DND-41 (cell line): ENCODE results near the gene DOCK8.

Experiments
- ATAC-seq: fragments of 200-7000 bp; cut with Tn5 transposase; 3 replicates; pipeline ENCODE4 v1.9.1; 2021; ENCODE audit warnings: low read depth; ENCODE audit not compliant: insufficient read depth
- DNase-seq: peaks from one replicate; pipeline ENCODE4 v3.0.0-alpha.2; 2020
- H2AFZ ChIP-seq: 2 replicates; pipeline ENCODE4 v1.6.0; 2012; ENCODE audit warnings: low read depth, low read length
- H3K27ac ChIP-seq: 2 replicates; pipeline ENCODE4 v1.5.1; 2012; ENCODE audit warnings: low read length, inconsistent platforms
- H3K27me3 ChIP-seq: fragments of 200-600 bp; sonication (generic); 2 replicates; pipeline ENCODE4 v1.6.0; 2012; ENCODE audit warnings: low read length, mild to moderate bottlenecking, inconsistent platforms; ENCODE audit not compliant: insufficient read depth, poor library complexity
- H3K36me3 ChIP-seq: 2 replicates; pipeline ENCODE4 v1.5.1; 2012; ENCODE audit warnings: low read length, inconsistent platforms; ENCODE audit not compliant: insufficient read depth
- H3K4me1 ChIP-seq: 2 replicates; pipeline ENCODE4 v1.5.1; 2012; ENCODE audit warnings: mild to moderate bottlenecking, low read length; ENCODE audit not compliant: insufficient read depth
- H3K4me2 ChIP-seq: 2 replicates; pipeline ENCODE4 v1.6.0; 2012; ENCODE audit warnings: mild to moderate bottlenecking, moderate library complexity, low read length, inconsistent platforms; ENCODE audit not compliant: insufficient read depth
- H3K4me3 ChIP-seq, 2 experiments: fragments of 200-600 bp in 1 of 2; shearing (Covaris generic) in 1 of 2; 2 replicates each; pipeline ENCODE4 v1.5.1; 2012 to 2016; ENCODE audit warnings: inconsistent platforms in 2 of 2, low read length in 2 of 2, mild to moderate bottlenecking in 2 of 2, low read depth in 1 of 2, moderate library complexity in 1 of 2
- H3K79me2 ChIP-seq: 2 replicates; pipeline ENCODE4 v1.6.0; 2012; ENCODE audit warnings: low read length, inconsistent platforms; ENCODE audit not compliant: insufficient read depth
- H3K9ac ChIP-seq: 2 replicates; pipeline ENCODE4 v1.6.0; 2012; ENCODE audit warnings: low read depth, mild to moderate bottlenecking, inconsistent platforms, low read length, moderate library complexity
- H3K9me3 ChIP-seq: 2 replicates; pipeline ENCODE4 v1.5.1; 2012; ENCODE audit warnings: low read length, moderate library complexity, mild to moderate bottlenecking, inconsistent platforms; ENCODE audit not compliant: insufficient read depth, severe bottlenecking
- H4K20me1 ChIP-seq: 2 replicates; pipeline ENCODE4 v1.6.0; 2012; ENCODE audit warnings: low read length; ENCODE audit not compliant: insufficient read depth
- EZH2 ChIP-seq: IDR thresholded peaks from 3 replicates; pipeline ENCODE4 v1.6.1; 2012; ENCODE audit warnings: borderline replicate concordance, low read depth, mild to moderate bottlenecking, moderate library complexity, low read length, inconsistent platforms; ENCODE audit not compliant: severe bottlenecking
- TF ChIP-seq, protein P1 (sequence below): IDR thresholded peaks from 2 replicates; pipeline ENCODE4 v1.5.1; 2012; ENCODE audit warnings: borderline replicate concordance, low read length, moderate library complexity, mild to moderate bottlenecking; ENCODE audit not compliant: poor library complexity, severe bottlenecking; ENCODE audit errors: extremely low read depth

Gene DOCK8

DNA sequence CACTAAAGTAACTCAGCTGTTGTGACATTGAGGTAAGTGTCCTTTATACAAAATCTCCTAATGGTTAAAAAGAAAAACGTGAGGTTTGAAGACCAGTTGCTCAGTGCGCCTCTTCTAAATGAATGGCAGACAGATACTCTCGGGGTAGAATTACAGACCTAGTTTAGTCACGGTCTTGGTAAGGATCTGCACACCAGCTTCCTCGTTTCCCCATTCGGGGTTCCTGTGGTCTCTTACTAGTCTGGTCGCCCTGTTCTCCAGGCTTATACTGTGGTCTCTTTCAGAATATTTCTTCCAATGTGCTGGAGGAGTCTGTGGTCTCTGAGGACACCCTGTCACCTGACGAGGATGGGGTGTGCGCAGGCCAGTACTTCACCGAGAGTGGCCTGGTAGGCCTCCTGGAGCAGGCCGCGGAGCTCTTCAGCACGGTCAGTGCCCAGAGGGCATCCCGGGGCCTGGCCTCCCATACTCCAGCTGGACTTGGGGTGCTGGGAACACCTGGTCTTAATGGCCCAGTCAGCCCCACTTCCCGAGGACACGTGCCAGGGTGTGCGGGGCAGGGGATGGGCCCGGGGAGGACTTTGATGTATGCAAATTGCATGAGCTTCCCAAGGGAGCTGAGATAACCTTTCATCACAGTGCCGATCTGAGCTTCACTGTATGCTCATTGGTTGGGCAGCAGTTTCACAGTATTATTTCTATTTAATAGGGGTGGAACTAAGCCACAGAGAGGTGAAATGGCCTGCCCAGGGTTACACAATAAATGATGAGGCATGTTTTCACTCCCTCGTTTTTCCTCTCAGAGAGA lies 224.5 kb downstream of the DOCK8 start:
- Histone ChIP-seq H3K4me2 (no peak overlapping the region), H3K27me3 (no peaks in the 10 kb centered on the region), H3K27ac (no peak overlapping the region), H4K20me1 (no peaks in the 10 kb centered on the region), H2AFZ (no peak overlapping the region), H3K9ac (no peak overlapping the region), H3K9me3 (no peaks in the 10 kb centered on the region), H3K4me1 (no peaks in the 10 kb centered on the region), H3K4me3 (no peak overlapping the region), H3K36me3 (peaks cover 96% of the 10 kb centered on the region), H3K79me2 (no peaks in the 10 kb centered on the region)
- no peak for TF ChIP-seq EZH2
- TF ChIP-seq, protein P1, sequence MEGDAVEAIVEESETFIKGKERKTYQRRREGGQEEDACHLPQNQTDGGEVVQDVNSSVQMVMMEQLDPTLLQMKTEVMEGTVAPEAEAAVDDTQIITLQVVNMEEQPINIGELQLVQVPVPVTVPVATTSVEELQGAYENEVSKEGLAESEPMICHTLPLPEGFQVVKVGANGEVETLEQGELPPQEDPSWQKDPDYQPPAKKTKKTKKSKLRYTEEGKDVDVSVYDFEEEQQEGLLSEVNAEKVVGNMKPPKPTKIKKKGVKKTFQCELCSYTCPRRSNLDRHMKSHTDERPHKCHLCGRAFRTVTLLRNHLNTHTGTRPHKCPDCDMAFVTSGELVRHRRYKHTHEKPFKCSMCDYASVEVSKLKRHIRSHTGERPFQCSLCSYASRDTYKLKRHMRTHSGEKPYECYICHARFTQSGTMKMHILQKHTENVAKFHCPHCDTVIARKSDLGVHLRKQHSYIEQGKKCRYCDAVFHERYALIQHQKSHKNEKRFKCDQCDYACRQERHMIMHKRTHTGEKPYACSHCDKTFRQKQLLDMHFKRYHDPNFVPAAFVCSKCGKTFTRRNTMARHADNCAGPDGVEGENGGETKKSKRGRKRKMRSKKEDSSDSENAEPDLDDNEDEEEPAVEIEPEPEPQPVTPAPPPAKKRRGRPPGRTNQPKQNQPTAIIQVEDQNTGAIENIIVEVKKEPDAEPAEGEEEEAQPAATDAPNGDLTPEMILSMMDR = no peak
- DNase-seq = no peak
- no peak for ATAC-seq

DNA sequence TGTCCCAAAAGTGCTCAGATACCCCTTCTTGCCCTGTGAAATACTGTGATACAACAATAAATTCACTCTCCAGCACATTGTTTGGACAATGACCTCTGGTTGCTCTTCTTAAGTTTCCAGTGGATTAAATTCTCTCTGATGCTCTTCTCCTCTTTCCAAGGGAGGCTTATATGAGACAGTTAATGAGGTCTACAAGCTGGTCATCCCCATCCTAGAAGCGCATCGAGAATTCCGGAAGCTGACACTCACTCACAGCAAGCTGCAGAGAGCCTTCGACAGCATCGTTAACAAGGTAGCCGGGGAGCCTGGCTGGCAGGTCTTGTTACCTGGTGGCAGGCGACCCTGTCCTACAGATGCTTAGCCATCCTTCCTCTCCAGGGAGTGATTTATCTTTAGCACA lies 226.5 kb downstream of the DOCK8 start:
- Histone ChIP-seq H3K4me2 (no peak overlapping the region), H3K79me2 (no peaks in the 10 kb centered on the region), H3K4me1 (no peaks in the 10 kb centered on the region), H4K20me1 (no peaks in the 10 kb centered on the region), H3K36me3 (peaks cover 96% of the 10 kb centered on the region), H3K9ac (no peak overlapping the region), H3K27ac (no peak overlapping the region), H3K27me3 (no peaks in the 10 kb centered on the region), H2AFZ (no peak overlapping the region), H3K9me3 (no peaks in the 10 kb centered on the region), H3K4me3 (no peak overlapping the region)
- ATAC-seq = no peak
- DNase-seq = no peak
- no peak for TF ChIP-seq EZH2
- TF ChIP-seq, protein P1 = no peak

DNA sequence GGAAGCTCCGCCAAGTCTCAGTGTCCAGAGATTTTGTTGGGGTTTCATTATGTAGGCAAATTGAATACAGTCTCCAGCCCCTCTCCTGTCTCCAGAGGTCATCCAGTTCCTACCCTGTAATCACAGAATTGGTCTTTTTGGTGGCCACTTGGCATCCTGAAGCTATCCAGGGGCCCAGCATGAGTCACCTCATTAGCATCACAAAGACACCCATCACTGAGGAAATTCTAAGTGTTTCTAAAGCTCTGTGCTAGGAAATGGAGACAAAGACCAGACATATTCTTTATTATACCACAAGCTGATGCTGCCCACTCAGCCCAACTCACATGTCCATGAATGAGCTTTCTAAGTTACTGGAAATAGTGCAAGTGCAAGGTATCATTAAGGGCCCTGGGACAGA lies 229.9 kb downstream of the DOCK8 start:
- TF ChIP-seq EZH2 = no peak
- TF ChIP-seq, protein P1 = no peak
- Histone ChIP-seq H3K36me3 (peaks cover 85% of the 10 kb centered on the region), H3K79me2 (no peaks in the 10 kb centered on the region), H3K4me3 (no peak overlapping the region), H2AFZ (no peak overlapping the region), H4K20me1 (no peaks in the 10 kb centered on the region), H3K9me3 (no peaks in the 10 kb centered on the region), H3K4me2 (no peak overlapping the region), H3K4me1 (no peaks in the 10 kb centered on the region), H3K27me3 (no peaks in the 10 kb centered on the region), H3K27ac (no peak overlapping the region), H3K9ac (no peak overlapping the region)
- ATAC-seq = no peak
- no peak for DNase-seq

DNA sequence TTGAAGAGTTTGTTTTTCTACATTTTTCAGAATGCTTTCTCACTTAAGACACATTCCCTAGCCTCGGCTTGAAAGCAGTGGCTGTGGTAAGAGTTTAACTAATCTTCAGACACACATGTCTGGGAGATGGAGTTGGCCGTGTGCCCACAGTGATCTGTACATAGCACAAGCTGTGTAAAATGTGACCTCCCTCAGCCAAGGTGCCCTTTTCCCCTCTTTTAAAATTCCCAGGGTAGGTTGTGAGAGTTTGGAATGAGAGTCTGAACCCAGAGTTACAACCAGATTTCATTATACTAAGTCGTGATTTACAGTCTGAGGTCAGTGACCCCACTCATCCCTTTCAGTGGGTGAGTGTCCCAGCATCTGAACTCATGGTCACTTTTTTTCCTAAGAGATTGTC lies 230.4 kb downstream of the DOCK8 start:
- no peak overlapping the region for H2AFZ ChIP-seq
- no peaks in the 10 kb centered on the region for H3K27me3 ChIP-seq
- TF ChIP-seq, protein P1 = no peak
- no peak for TF ChIP-seq EZH2
- H3K4me1 ChIP-seq = no peaks in the 10 kb centered on the region
- peaks cover 85% of the 10 kb centered on the region for H3K36me3 ChIP-seq
- DNase-seq = no peak
- no peaks in the 10 kb centered on the region for H3K79me2 ChIP-seq
- H3K9me3 ChIP-seq = no peaks in the 10 kb centered on the region
- no peak for ATAC-seq
- H4K20me1 ChIP-seq = no peaks in the 10 kb centered on the region
- H3K9ac ChIP-seq = no peak overlapping the region
- H3K27ac ChIP-seq = no peak overlapping the region
- H3K4me3 ChIP-seq = no peak overlapping the region
- H3K4me2 ChIP-seq = no peak overlapping the region
